ENCODE data around the gene MRPS10.
"Not testable (repeated sequence)": the region's sequence is repeated elsewhere in the genome, so short reads cannot be mapped to it uniquely, and the experiment has no call there.

Gene MRPS10

GRCh38 chr6:42169780-42170179 lies 47.9 kb downstream of the MRPS10 start:
- ATAC-seq (replicated peaks); H3K9me3 Mint-ChIP-seq; H3K4me1 Mint-ChIP-seq; H3K27ac Mint-ChIP-seq; DNase-seq; H3K36me3 Mint-ChIP-seq; H3K4me3 Mint-ChIP-seq: not testable (repeated sequence)
- H3K27me3 Mint-ChIP-seq, result peaks cover 12% of the 10 kb centered on the region in 2 donors

DNA sequence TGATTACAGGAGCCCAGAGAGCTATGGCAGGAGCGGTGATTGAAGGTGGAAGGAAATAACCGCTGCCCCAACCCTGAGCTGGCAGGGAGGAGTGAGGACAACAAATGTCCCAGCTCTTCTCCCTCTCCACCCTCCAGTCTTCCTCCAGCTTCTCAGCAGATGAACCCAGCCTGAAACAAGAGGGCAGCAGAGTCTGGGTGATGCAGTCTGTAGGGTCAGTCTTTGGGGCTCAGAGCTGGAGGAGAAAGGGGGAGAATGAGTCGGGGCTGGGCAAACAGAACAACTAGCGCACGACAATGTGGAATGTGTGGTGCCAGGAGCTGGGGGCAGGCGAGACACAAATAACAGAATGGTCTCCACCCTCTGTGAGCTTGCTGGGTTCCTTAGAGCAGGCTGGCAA lies 49.0 kb downstream of the MRPS10 start:
- ATAC-seq (replicated peaks), result no peak
- DNase-seq, result no peak
- Mint-ChIP-seq H3K27ac (no peak overlapping the region), H3K36me3 (no peaks in the 10 kb centered on the region), H3K27me3 (peaks cover 12% of the 10 kb centered on the region in 2 donors), H3K9me3 (no peaks in the 10 kb centered on the region), H3K4me1 (peaks cover 1 to 10% of the 10 kb centered on the region in 2 donors), H3K4me3 (no peak overlapping the region)

- peaks cover 15 to 22% of the 10 kb centered on the region in 2 donors for H3K27me3 Mint-ChIP-seq
- H3K27ac Mint-ChIP-seq, result no peak overlapping the region
- ATAC-seq (replicated peaks) (peak; percentile 87 to 89), DNase-seq (peak; percentile 41)
- H3K9me3 Mint-ChIP-seq, result no peaks in the 10 kb centered on the region
- H3K4me1 Mint-ChIP-seq, result peaks cover 1 to 16% of the 10 kb centered on the region in 2 donors
- H3K36me3 Mint-ChIP-seq, result no peaks in the 10 kb centered on the region
- H3K4me3 Mint-ChIP-seq, result no peak overlapping the region
Observed at GRCh38 chr6:42166444-42167141, 51.1 kb downstream of the MRPS10 start.

- no peak for ATAC-seq (replicated peaks)
- Mint-ChIP-seq H3K27ac (no peak overlapping the region), H3K4me1 (peaks cover 1 to 16% of the 10 kb centered on the region in 2 donors), H3K27me3 (peaks cover 27 to 29% of the 10 kb centered on the region in 2 donors), H3K9me3 (no peaks in the 10 kb centered on the region), H3K4me3 (no peak overlapping the region), H3K36me3 (no peaks in the 10 kb centered on the region)
- DNase-seq, result no peak
Observed at GRCh38 chr6:42165016-42165415, 52.6 kb downstream of the MRPS10 start.

- Mint-ChIP-seq H3K4me1 (peaks cover 1 to 16% of the 10 kb centered on the region in 2 donors), H3K27ac (no peak overlapping the region), H3K27me3 (peaks cover 27 to 29% of the 10 kb centered on the region in 2 donors), H3K4me3 (no peak overlapping the region), H3K36me3 (no peaks in the 10 kb centered on the region), H3K9me3 (no peaks in the 10 kb centered on the region)
- no peak for ATAC-seq (replicated peaks)
- DNase-seq, result no peak
Observed at GRCh38 chr6:42163981-42164380, 53.7 kb downstream of the MRPS10 start.

DNA sequence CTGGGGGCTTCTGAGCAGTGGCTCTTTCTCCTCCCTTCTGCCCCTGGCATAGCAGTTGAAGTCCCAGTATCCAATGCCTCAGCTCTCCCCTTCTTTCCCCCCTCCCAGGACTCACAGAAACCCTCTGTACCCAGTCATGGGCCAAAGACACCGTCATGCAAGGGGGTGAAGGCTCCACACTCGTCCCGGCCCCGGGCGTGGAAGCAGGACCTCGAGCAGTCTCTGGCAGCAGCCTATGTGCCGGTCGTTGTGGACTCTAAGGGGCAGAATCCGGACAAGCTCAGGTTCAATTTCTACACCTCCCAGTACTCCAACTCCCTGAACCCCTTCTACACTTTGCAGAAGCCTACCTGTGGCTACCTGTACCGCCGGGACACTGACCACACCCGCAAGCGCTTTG lies 54.8 kb downstream of the MRPS10 start:
- no peak overlapping the region for H3K4me3 Mint-ChIP-seq
- H3K36me3 Mint-ChIP-seq, result no peaks in the 10 kb centered on the region
- peaks cover 20 to 22% of the 10 kb centered on the region in 2 donors for H3K27me3 Mint-ChIP-seq
- ATAC-seq (replicated peaks) (no peak), DNase-seq (no peak)
- H3K9me3 Mint-ChIP-seq, result no peaks in the 10 kb centered on the region
- H3K4me1 Mint-ChIP-seq, result peaks cover 1 to 16% of the 10 kb centered on the region in 2 donors
- H3K27ac Mint-ChIP-seq, result no peak overlapping the region

GRCh38 chr6:42162384-42162783 lies 55.3 kb downstream of the MRPS10 start:
- Mint-ChIP-seq H3K36me3 (no peaks in the 10 kb centered on the region), H3K27ac (no peak overlapping the region), H3K27me3 (peaks cover 20 to 22% of the 10 kb centered on the region in 2 donors), H3K4me3 (no peak overlapping the region), H3K9me3 (no peaks in the 10 kb centered on the region), H3K4me1 (peaks cover 1 to 16% of the 10 kb centered on the region in 2 donors)
- no peak for ATAC-seq (replicated peaks)
- DNase-seq, result no peak

DNA sequence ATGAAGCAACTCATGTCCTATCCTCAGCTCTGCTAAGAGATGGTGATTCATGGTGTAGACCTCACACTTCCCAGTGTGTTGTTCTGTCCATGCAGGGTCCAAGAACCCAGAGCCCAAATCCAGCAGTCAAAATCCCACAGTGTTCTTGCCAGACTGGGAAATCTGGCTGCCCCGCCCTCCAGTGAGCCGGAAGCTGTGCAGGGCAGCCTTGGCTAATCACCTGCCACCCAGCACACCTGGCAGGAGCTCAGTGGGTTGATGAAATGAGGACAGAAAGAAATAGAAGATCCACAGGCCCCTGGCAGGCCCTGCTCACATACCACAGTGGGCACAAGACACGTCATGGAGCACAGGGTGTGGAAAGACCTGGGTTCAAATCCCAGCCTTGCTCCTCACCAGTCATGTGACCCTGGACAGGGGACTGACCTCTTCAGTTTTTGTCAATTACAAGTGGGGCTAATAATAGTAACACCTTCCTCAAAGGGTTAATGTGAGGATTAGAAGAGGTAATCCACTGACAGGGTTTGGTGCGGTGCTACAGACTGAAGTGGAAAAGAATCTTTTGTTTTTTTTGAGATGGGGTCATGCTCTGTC lies 58.1 kb downstream of the MRPS10 start:
- Mint-ChIP-seq H3K9me3 (no peaks in the 10 kb centered on the region), H3K4me3 (no peak overlapping the region), H3K27ac (no peak overlapping the region), H3K27me3 (peaks cover 15 to 22% of the 10 kb centered on the region in 2 donors), H3K36me3 (no peaks in the 10 kb centered on the region), H3K4me1 (peaks cover 0 to 6% of the 10 kb centered on the region in 2 donors)
- no peak for DNase-seq
- ATAC-seq (replicated peaks), result no peak

DNA sequence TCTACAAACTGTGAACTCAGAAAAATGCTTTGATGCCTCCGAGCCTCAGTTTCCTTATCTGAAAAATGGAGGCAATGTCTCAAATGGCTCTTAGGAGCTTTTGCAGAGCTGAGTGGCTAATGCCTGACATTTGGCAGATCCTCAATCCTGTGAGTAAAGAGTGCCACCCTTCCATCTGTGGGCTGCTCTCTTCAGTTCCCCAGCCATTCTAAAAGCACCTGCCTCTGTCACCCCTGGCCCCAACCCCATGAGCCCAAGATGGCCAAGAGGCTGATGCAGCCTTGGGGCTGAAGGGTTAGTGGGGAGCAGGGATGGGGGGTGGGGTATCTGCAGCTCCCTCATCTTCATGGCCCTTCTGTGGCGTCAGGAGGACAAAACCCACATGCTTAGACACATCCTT lies 59.0 kb downstream of the MRPS10 start:
- no peak for ATAC-seq (replicated peaks)
- Mint-ChIP-seq H3K27me3 (peaks cover 19 to 27% of the 10 kb centered on the region in 2 donors), H3K4me3 (no peak overlapping the region), H3K9me3 (no peaks in the 10 kb centered on the region), H3K27ac (no peak overlapping the region), H3K4me1 (peaks cover 0 to 6% of the 10 kb centered on the region in 2 donors), H3K36me3 (no peaks in the 10 kb centered on the region)
- DNase-seq, result no peak

GRCh38 chr6:42158011-42158410 lies 59.6 kb downstream of the MRPS10 start:
- no peak overlapping the region for H3K27ac Mint-ChIP-seq
- ATAC-seq (replicated peaks) (no peak), DNase-seq (no peak)
- no peak overlapping the region for H3K4me3 Mint-ChIP-seq
- H3K36me3 Mint-ChIP-seq, result no peaks in the 10 kb centered on the region
- peaks cover 22 to 31% of the 10 kb centered on the region in 2 donors for H3K27me3 Mint-ChIP-seq
- H3K4me1 Mint-ChIP-seq, result peaks cover 0 to 6% of the 10 kb centered on the region in 2 donors
- no peaks in the 10 kb centered on the region for H3K9me3 Mint-ChIP-seq
